ENCODE results near the gene SPDEF.

SPDEF gene

DNA sequence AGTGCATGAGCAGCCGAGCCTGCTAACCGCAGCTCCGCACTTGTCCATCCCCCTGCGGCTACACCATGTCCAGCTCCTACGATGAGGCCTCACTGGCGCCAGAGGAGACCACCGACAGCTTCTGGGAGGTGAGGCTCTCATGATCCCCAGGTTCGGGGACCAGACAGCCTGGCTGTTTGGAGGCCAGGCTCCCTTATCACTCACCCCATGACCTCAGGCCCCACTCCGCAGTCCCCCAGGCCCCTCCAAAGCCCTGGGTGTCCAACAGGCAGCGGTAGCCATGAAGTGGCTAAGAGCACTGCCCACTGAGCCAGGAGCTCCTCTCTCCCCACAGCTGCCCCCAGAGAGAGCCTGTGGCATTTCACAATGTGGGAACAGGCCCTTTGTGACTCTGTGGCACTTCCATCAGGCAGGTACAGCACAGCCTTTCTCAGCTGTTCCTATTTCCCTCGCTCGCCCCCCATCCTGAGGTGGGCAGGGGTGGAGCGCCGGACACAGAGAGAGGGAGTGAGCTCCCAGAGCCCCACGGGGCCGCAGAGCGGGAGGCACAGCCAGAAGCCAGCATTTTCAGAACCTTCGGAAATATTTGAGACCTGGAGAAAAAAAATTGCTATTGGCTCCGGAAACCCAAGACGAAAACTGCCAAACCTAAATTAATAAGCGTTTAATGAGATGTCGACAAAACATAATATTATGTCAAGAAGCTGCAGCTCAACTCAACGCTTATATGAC is 29.7 kb downstream of the SPDEF start:
- DNase-seq (ENCODE audit: low spot score) = no peak
- TF ChIP-seq, protein P1, sequence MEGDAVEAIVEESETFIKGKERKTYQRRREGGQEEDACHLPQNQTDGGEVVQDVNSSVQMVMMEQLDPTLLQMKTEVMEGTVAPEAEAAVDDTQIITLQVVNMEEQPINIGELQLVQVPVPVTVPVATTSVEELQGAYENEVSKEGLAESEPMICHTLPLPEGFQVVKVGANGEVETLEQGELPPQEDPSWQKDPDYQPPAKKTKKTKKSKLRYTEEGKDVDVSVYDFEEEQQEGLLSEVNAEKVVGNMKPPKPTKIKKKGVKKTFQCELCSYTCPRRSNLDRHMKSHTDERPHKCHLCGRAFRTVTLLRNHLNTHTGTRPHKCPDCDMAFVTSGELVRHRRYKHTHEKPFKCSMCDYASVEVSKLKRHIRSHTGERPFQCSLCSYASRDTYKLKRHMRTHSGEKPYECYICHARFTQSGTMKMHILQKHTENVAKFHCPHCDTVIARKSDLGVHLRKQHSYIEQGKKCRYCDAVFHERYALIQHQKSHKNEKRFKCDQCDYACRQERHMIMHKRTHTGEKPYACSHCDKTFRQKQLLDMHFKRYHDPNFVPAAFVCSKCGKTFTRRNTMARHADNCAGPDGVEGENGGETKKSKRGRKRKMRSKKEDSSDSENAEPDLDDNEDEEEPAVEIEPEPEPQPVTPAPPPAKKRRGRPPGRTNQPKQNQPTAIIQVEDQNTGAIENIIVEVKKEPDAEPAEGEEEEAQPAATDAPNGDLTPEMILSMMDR (IDR thresholded peaks at IDR 0.05; ENCODE audit: extremely low read depth, missing control alignments) = no peak

GRCh38 chr6:34525431-34526175 is 30.5 kb downstream of the SPDEF start:
- no peak for DNase-seq (ENCODE audit: low spot score)
- TF ChIP-seq, protein P1 (IDR thresholded peaks at IDR 0.05; ENCODE audit: extremely low read depth, missing control alignments) = no peak

DNA sequence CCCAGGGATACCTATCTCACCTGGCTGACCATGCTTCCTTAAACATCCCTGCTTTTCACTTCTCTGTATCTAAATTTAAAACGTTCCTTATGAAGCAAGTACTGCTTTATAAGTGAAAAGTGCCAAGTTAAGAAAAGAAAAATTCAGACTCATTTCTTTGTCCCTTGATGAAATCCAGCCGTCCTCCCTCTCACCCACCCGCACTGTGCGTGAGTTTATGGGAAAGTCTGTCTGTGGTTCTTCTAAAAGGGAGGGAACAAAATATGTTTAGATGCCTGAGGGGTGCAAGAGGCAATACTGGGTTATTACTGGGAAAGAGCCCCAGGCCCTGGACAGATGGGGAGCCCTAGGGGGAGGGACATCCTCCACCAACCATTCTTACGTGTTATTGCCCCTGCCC is 31.2 kb downstream of the SPDEF start:
- TF ChIP-seq, protein P1 (IDR thresholded peaks at IDR 0.05; ENCODE audit: extremely low read depth, missing control alignments) = no peak
- DNase-seq (ENCODE audit: low spot score) = no peak

DNA sequence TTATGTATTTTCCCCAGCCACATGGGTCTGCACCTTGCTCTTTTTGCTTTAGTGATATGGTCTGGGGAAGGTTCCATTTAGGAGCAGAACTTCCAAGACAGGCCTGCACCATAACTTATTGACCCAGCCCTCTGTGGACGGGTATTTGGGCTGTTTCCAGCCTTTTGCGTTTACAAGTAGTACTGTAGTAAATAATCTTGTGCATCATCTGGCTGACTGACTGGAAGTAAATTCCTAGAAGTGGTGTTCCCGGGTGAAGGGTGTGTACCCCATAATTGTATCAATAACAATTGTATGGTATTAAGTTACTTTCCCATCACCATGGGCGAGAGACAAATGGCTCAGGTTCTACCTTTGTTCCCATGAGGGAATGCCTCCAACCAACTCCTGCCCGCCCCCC is 31.6 kb downstream of the SPDEF start:
- TF ChIP-seq, protein P1 (IDR thresholded peaks at IDR 0.05; ENCODE audit: extremely low read depth, missing control alignments) = no peak
- DNase-seq (ENCODE audit: low spot score) = no peak

DNA sequence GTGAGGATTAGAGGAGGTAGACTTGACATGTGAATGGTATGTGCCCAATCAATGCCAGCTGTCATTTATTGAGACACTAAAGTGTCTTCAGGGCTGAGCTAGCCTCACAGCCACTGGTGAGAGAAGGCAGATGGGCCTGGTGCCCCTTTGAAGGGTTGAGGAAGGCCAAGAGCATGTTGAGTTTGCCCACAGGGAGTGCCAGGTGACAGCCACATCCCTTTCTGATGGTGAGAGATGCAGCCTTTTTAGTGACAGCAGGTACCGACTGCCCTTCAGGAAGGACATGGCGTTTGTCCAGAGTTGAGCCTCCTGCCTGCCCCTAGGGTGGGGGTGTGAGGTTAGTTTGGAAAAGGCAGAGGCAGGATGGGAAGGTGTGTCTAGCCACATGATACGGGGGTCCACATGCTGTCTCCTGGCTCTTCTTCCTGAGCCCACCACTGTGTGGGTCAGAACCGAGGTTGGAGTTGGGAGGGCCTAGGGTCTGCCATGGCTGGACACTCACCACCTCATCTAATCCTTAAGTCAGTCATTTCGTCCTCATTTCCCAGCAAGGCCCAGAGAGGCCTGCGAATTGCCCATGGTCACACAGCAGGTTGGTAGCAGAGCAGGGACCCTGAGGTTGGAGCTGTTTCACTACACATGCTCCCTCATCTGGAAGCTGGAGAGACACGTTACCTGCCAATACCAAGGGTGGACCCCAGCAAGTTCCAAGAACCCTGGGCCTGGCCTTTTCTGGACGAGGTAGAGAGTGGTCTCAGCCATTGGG is 32.5 kb downstream of the SPDEF start:
- TF ChIP-seq, protein P1 (IDR thresholded peaks at IDR 0.05; ENCODE audit: extremely low read depth, missing control alignments) = no peak
- no peak for DNase-seq (ENCODE audit: low spot score)

DNA sequence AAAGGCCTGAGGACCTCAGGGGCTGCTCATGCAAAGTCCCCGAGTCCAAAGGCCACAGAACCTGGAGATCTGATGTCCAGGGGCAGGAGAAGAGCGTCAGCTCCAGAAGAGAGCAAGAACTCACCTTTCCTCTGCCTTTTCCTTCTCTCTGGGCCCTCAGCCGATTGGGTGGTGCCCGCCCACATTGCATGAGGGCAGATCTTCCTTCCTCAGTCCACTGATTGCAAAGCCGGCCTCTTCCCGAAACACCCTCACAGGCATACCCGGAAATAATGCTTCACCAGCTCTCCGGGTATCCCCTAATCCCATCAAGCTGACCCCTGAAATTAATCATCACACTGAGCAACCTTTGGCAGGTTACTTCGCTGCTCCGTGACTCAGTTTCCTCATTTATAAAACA is 33.4 kb downstream of the SPDEF start:
- TF ChIP-seq, protein P1 (IDR thresholded peaks at IDR 0.05; ENCODE audit: extremely low read depth, missing control alignments) = no peak
- no peak for DNase-seq (ENCODE audit: low spot score)
